HEK293T (cell line): ENCODE data around the gene RENBP.

Source experiments
- ARNT ChIP-seq: fragments of 450-650 bp; IDR thresholded peaks from 2 replicates; pipeline ENCODE4 v1.6.1; 2017; ENCODE audit warnings: mild to moderate bottlenecking
- BHLHE40 ChIP-seq: fragments of 450-650 bp; IDR thresholded peaks from 2 replicates; pipeline ENCODE4 v1.6.1; 2016; ENCODE audit warnings: mild to moderate bottlenecking, moderate library complexity, borderline replicate concordance
- ELF4 ChIP-seq: fragments of 450-650 bp; IDR thresholded peaks from 2 replicates; pipeline ENCODE4 v1.6.1; 2017; ENCODE audit warnings: antibody characterized with exemption
- FOXM1 ChIP-seq: fragments of 450-650 bp; IDR thresholded peaks from 2 replicates; pipeline ENCODE4 v1.6.1; 2017; ENCODE audit warnings: mild to moderate bottlenecking, borderline replicate concordance
- HDGF ChIP-seq: fragments of 450-650 bp; IDR thresholded peaks from 2 replicates; pipeline ENCODE4 v1.6.1; 2017; ENCODE audit warnings: antibody characterized with exemption, borderline replicate concordance
- L3MBTL2 ChIP-seq: fragments of 450-650 bp; conservative IDR thresholded peaks from 2 replicates; pipeline ENCODE4 v1.6.1; 2016; ENCODE audit warnings: mild to moderate bottlenecking
- LEF1 ChIP-seq: fragments of 450-650 bp; IDR thresholded peaks from 2 replicates; pipeline ENCODE4 v1.6.1; 2017; ENCODE audit warnings: mild to moderate bottlenecking, borderline replicate concordance
- NFRKB ChIP-seq: fragments of 450-650 bp; IDR thresholded peaks from 2 replicates; pipeline ENCODE4 v1.6.1; 2016; ENCODE audit warnings: mild to moderate bottlenecking, moderate library complexity
- SP1 ChIP-seq: fragments of 450-650 bp; IDR thresholded peaks from 2 replicates; pipeline ENCODE4 v1.6.1; 2017
- SUZ12 ChIP-seq: fragments of 450-650 bp; IDR thresholded peaks from 2 replicates; pipeline ENCODE4 v1.6.1; 2016; ENCODE audit warnings: mild to moderate bottlenecking
- TARDBP ChIP-seq: fragments of 450-650 bp; IDR thresholded peaks from 2 replicates; pipeline ENCODE4 v1.6.1; 2016
- ZNF384 ChIP-seq: fragments of 450-650 bp; IDR thresholded peaks from 2 replicates; pipeline ENCODE4 v1.6.1; 2016

DNA sequence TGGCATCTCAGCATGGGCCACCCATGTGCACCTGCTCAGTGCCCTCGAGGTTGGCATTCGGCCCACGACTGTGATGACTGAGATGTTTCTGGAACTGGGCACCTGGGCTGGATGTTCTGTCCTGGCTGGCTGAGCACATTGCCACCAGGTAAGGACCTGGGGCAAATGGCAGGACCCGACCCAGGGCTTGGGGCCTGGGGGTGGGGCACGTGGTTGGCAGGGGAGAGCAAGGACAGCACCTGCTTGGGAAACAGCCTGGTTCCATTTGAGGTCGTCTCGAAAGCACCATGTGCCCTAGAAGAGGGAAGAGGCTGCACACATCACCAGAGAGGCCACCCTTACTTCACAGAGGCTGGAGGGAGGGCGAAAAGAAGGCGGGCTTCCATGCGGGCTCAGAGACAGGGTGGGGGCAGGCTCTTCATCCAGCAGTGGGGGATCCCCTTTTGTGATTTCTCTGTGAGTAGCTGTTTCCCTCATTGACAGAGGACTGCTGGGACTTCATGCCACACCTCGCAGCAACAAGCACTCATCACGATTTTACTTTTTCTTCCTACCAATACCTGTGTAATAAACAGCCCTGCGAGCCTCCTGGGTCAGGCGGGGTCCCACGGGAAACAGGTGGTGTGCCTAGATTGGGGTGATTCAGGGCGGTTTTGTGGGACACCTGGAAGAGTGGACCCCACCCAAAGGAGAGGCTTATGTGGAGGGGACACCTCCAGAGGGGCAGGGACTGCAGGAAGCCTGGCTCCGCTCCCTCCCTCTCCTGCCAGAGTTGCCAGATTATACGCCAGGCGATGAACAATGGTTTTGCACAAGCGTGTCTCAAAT, 40.1 kb upstream of the RENBP start:
- no peak for TF ChIP-seq SP1
- TF ChIP-seq ARNT: no peak
- no peak for TF ChIP-seq FOXM1
- no peak for TF ChIP-seq BHLHE40
- TF ChIP-seq NFRKB: no peak
- no peak for TF ChIP-seq L3MBTL2
- TF ChIP-seq ZNF384: no peak
- TF ChIP-seq TARDBP: no peak
- no peak for TF ChIP-seq HDGF
- no peak for TF ChIP-seq SUZ12
- TF ChIP-seq LEF1: no peak
- no peak for TF ChIP-seq ELF4
